Vagina (tissue), 2 donors: ENCODE data around the gene KCNQ2.

Experiments used
- CTCF ChIP-seq, 3 experiments: fragments of 450-650 bp in 2 of 3; fragments of 200-600 bp in 1 of 3; sonication (generic) in 1 of 3; IDR thresholded peaks; one replicate each; pipeline ENCODE4 v1.5.1; 2017 to 2019; ENCODE audit warnings: antibody characterized with exemption in 3 of 3, mild to moderate bottlenecking in 2 of 3, moderate library complexity in 2 of 3
- POLR2AphosphoS5 ChIP-seq, 2 donors: sonication (generic); formaldehyde crosslinking; IDR thresholded peaks; one replicate each; pipeline ENCODE4 v1.9.0; 2017; ENCODE audit warnings: antibody characterized with exemption in 2 of 2, mild to moderate bottlenecking in 2 of 2, low read depth in 1 of 2; ENCODE audit not compliant: insufficient read depth in 1 of 2

- TF ChIP-seq POLR2AphosphoS5 (IDR thresholded peaks at IDR 0.05; ENCODE audit: insufficient read depth in 1 of 2, low read depth in 1 of 2) (no peak), CTCF (IDR thresholded peaks at IDR 0.05) (no peak)
Measured at GRCh38 chr20:63458170-63459069, 14.0 kb downstream of the KCNQ2 start.
